Measurements from ENCODE around the gene DNMT3A.
A peak's percentile ranks its signal among the peaks of the same experiment; 100 is the strongest.

DNMT3A gene

DNA sequence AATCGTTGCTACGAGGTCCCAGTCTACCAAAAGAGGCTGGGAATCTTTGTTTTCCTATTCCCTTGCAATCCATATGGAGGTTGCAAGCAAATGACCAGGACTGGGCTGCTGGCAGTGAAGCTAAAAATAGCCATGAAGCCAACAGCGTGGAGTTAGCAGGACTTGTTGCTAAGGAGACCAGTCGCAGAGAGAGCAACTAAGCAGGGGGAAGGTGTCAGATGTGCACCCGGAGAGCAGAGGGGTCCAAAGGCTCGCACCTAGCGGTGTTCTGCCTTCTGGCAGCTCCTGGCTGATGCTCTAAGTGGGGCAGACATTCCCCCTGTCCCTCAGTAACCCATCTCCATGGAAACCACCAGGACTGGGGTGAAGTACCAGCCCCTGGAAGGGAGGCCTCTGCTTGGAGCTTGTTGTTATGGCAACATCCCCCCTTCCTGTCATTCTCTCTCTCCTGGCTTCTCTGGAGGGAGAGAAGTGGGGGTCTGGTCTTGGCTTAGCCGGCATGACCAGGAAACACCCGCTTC lies 84.6 kb downstream of the DNMT3A start:
- ATAC-seq (no peak), DNase-seq (no peak)

DNA sequence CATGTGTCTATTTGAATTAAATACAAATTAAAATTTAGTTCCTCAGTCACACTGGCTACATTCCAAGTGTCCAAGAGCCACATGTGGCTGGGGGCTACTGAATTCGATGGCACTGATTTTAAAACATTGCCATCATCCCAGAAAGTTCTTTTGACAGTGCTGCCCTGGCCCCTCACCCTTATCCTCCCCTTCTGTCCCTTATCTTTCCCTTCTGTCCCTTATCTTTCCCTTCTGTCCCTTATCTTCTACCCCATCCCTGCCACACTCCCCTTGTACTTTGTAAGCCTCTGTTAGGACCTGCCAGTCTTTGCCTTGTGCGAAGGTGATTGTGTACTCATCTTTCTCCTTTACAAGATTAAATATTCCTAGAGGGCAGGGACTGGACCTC lies 85.2 kb downstream of the DNMT3A start:
- no peak for DNase-seq
- ATAC-seq: no peak

GRCh38 chr2:25255745-25256487 lies 85.8 kb downstream of the DNMT3A start:
- DNase-seq (no peak), ATAC-seq (no peak)

DNA sequence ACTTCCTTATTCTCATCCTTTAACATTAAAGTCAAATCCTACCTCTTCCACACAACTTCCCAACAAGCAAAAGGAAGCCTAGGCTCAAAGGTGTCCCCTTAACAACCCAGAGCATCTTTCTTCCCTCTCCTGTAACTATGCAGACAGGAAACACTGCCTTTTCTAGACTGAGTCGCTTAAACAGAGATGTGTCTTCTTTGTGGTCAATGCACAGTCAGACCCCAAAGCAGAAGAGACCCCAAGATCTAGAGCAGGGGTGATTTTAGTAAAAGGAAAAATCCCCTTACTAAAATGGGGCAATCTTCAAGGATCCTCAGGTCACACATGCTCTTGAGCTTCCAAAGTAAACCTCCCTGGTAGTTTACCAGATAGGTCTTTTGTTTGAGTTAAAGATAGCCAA lies 86.8 kb downstream of the DNMT3A start:
- ATAC-seq (no peak), DNase-seq (no peak)

DNA sequence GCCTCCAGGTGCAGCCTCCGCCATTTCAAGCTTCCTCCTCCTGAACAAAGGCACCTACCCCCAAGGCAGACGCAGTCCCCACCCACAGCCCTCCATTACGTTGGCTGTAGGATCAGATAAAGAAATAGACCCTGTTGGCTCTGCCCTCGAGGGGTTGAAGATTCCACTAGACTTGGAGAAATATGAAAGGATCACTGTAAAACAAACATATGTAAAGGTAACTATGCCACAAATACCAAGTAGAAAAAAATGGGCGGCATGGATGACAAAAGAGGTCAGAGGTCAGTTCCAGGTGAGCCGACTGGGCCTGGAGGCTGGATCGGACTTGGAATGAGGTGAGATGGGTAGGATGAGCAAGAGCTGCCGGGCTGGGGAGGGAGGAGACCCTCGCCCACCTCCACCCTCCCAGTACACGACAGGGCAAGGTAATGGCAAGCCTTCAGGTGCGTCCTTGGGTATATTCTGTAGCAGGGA lies 88.5 kb downstream of the DNMT3A start:
- ATAC-seq (no peak), DNase-seq (no peak)

- DNase-seq (peak; percentile 62), ATAC-seq (peak; percentile 45)
Observed at GRCh38 chr2:25252291-25253152, 89.2 kb downstream of the DNMT3A start.

- peak; percentile 40 for ATAC-seq
- DNase-seq: peak; percentile 57
Observed at GRCh38 chr2:25251422-25252273, 90.1 kb downstream of the DNMT3A start.

- ATAC-seq (peak; percentile 49), DNase-seq (peak; percentile 42)
Observed at GRCh38 chr2:25251071-25251421, 90.7 kb downstream of the DNMT3A start.

GRCh38 chr2:25250331-25251070 lies 91.2 kb downstream of the DNMT3A start:
- DNase-seq (peak; percentile 44), ATAC-seq (peak; percentile 22)

DNA sequence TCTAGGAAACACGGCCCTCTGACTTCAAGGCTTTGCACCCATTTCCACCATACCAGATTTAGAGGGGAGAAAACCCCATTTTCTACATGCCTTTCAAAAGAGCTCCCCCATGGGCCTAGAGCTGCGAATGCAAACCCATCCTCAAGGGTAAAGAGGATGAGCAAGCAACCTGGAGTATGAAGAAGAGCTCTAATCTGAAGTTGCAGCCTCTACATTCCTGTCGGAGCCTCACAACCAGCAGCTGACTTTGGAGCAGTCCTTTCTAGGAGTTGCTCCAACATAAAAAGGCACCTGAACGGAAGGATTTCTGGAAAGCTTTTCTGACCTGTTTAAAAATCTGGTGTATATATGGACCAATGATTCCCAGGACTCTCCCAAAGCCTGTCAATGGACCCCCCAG lies 91.9 kb downstream of the DNMT3A start:
- no peak for ATAC-seq
- no peak for DNase-seq

- ATAC-seq (no peak), DNase-seq (no peak)
Observed at GRCh38 chr2:25247792-25248512, 93.8 kb downstream of the DNMT3A start.

GRCh38 chr2:25246558-25247290 lies 95.0 kb downstream of the DNMT3A start:
- ATAC-seq (no peak), DNase-seq (no peak)

- no peak for DNase-seq
- no peak for ATAC-seq
Observed at GRCh38 chr2:25246001-25246400, 95.7 kb downstream of the DNMT3A start.

- no peak for DNase-seq
- ATAC-seq: no peak
Observed at GRCh38 chr2:25245141-25245540, 96.6 kb downstream of the DNMT3A start.

GRCh38 chr2:25243995-25244394 lies 97.7 kb downstream of the DNMT3A start:
- no peak for DNase-seq
- ATAC-seq: no peak

DNA sequence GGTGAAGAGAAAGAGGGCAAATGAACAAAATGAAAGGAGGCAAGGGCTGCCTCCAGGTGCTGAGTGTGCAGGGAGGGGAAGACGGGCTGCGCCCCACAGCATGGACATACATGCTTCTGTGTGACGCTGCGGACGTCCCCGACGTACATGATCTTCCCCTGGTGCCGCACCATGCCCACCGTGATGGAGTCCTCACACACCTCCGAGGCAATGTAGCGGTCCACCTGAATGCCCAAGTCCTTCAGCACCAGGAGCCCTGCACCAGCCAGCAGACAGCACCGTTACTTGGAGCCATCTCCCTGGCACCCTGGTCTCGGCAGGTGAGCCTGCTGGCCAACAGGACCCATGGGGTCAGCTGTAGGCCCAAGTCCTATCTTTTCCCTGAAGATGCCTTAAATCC lies 100.3 kb downstream of the DNMT3A start:
- no peak for ATAC-seq

GRCh38 chr2:25240636-25241035 lies 101.1 kb downstream of the DNMT3A start:
- ATAC-seq: no peak

More for the DNA sequence above, 100.3 kb downstream of the DNMT3A start:
- no peak for DNase-seq

DNA sequence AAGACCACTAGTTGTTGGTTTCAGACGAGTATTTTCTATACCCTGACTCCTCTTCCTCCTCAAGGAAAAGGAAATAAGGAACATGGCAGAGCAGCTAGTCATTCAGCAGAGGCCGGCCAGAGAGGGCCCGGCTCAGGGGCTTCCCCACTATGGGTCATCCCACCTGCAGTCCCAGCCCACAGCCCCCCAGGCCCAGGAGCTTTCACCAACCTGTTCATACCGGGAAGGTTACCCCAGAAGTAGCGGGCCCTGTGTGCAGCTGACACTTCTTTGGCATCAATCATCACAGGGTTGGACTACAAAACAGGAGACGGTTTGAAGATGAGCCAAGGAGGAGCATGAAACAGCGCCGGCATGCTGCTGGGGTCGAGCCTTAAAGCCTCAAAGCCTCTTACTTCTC lies 102.8 kb downstream of the DNMT3A start:
- DNase-seq (no peak), ATAC-seq (no peak)

More at GRCh38 chr2:25240636-25241035, 101.1 kb downstream of the DNMT3A start:
- DNase-seq: no peak

GRCh38 chr2:25237764-25238163 lies 104.0 kb downstream of the DNMT3A start:
- DNase-seq (no peak), ATAC-seq (no peak)

- no peak for ATAC-seq
Observed at GRCh38 chr2:25236736-25237135, 105.0 kb downstream of the DNMT3A start.

More at GRCh38 chr2:25236736-25237135, 105.0 kb downstream of the DNMT3A start:
- DNase-seq: no peak
